Immature natural killer cell (primary cell): ENCODE data around the gene SYT17. TPM values are rescaled to one million over a fixed set of nuclear protein-coding genes. Genes with fewer than 3 reads are reported as not detected.

Experiments
- DNase-seq, 3 donors: peaks; one replicate each; pipeline ENCODE4 v3.0.0; 2022; ENCODE audit warnings: mixed read lengths in 1 of 3
- H3K27ac Mint-ChIP-seq, 6 donors: one replicate each; pipeline ENCODE4 v1.8.0; 2020; ENCODE audit warnings: mixed read lengths in 6 of 6, mild to moderate bottlenecking in 5 of 6, inconsistent platforms in 4 of 6, moderate library complexity in 3 of 6
- H3K27me3 Mint-ChIP-seq, 3 donors: one replicate each; pipeline ENCODE4 v1.8.0; 2020 to 2021; ENCODE audit warnings: low read depth in 3 of 3, mild to moderate bottlenecking in 3 of 3, mixed read lengths in 3 of 3, moderate library complexity in 3 of 3, inconsistent platforms in 1 of 3
- H3K36me3 Mint-ChIP-seq, 3 donors: one replicate each; pipeline ENCODE4 v1.8.0; 2020; ENCODE audit warnings: mixed read lengths in 3 of 3, inconsistent platforms in 2 of 3, mild to moderate bottlenecking in 2 of 3
- H3K4me1 Mint-ChIP-seq, 2 donors: one replicate each; pipeline ENCODE4 v1.8.0; 2020; ENCODE audit warnings: inconsistent platforms in 2 of 2, mild to moderate bottlenecking in 2 of 2, mixed read lengths in 2 of 2, moderate library complexity in 1 of 2
- H3K4me3 Mint-ChIP-seq, 5 donors: one replicate each; pipeline ENCODE4 v1.8.0; 2020; ENCODE audit warnings: mild to moderate bottlenecking in 5 of 5, mixed read lengths in 5 of 5, inconsistent platforms in 3 of 5, moderate library complexity in 3 of 5
- H3K9me3 Mint-ChIP-seq, 6 donors: one replicate each; pipeline ENCODE4 v1.8.0; 2020; ENCODE audit warnings: mild to moderate bottlenecking in 6 of 6, mixed read lengths in 6 of 6, inconsistent platforms in 4 of 6, moderate library complexity in 3 of 6
- polyA plus RNA-seq, 3 donors: library from polyadenylated mRNA; unstranded; fragments of 300-500 nt; fragmentation: Illumina TruSeq; gene quantifications; one replicate each; pipeline ENCODE4 v1.2.3, GENCODE V29; 2021

The SYT17 gene
- polyA plus RNA-seq, 3 donors from 2014 or later: not detected

DNA sequence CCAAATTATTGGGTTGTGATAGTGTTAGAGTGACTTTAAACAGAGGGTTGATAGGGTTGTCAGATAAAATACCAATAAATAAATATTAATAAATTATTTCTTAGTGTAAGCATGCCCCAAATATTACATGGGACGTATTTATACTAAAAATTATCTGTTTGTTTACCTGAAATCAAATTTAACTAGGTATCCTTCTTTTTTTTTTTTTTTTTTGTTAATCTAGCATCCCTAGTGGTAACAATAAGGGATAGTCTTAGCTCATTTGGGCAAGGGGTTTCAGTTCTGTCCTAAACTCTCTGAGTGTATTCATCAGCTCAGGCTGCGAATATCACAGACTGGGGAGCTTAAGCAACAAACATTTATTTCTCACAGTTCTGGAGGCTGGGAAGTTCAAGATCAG is 118.8 kb downstream of the SYT17 start:
- Mint-ChIP-seq H3K4me1 (no peaks in the 10 kb centered on the region), H3K4me3 (no peak overlapping the region), H3K27ac (no peak overlapping the region), H3K9me3 (peaks cover 0 to 2% (median 0%) of the 10 kb centered on the region in 6 donors), H3K36me3 (no peaks in the 10 kb centered on the region), H3K27me3 (peaks cover 0 to 5% (median 4%) of the 10 kb centered on the region in 3 donors)
- DNase-seq: no peak

DNA sequence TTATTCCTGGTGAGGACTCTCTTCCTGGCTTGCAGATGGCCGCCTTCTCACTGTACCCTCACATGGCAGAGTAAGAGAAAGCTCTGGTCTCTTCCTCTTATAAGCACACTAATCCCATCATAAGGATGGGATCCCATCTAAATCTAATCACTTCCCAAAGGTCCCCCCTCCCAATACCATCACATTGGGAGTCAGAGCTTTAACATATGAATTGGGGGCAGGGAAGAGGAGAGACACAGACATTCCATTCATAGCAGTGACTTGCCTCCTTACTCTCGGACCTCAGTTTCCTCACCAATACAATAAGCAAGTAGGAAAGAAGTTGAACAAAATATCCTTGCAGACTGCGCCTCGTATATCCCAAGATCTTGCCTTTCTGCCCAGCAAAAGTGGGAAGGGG is 119.2 kb downstream of the SYT17 start:
- Mint-ChIP-seq H3K4me1 (no peaks in the 10 kb centered on the region), H3K4me3 (no peak overlapping the region), H3K9me3 (peaks cover 0 to 2% (median 0%) of the 10 kb centered on the region in 6 donors), H3K27me3 (peaks cover 0 to 5% (median 2%) of the 10 kb centered on the region in 3 donors), H3K27ac (no peak overlapping the region), H3K36me3 (no peaks in the 10 kb centered on the region)
- DNase-seq: no peak

DNA sequence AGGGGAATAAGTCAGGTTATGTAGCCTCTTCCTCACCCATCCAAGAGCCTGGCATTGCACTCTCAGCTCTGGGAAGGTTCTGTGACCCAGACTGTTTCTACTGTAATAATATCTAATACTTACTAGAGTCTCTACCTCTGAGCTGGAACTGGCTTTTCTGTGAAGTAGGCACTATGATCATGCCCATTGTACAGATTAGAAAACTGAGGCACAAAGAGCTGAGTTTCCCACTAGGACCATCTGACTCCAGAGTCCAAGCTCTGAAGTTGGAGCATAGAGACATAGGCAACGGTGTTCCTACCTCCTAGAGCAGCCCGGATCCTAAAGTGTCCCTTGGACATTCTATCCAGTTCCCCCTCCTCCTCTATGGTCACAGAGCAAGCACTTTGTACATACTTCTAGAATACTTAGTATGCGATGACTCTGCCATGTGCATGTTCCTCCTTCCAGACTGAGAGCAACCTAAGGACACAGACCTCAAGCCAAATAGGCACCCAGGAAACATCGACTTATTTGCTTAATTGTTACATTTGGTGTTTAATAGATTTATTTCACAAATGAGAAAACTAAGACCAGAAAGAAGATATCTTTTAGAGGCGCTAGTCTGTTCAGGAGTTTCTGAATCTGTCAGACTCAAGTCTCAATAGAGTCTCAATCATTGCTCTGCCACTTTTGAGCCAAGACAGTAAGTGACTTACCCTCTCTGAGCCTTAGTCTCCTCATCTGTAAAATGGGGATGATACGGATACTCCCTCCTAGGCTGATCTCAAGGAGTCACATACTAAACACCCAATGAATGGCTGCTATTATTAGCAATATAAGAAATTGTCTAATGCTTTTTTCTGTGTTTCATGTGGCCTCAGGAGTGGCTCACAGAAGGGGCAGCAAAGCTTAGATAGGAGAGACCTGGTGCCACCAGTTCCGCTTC is 121.1 kb downstream of the SYT17 start:
- H3K27me3 Mint-ChIP-seq: peaks cover 2 to 5% (median 3%) of the 10 kb centered on the region in 3 donors
- DNase-seq: no peak
- no peaks in the 10 kb centered on the region for H3K4me1 Mint-ChIP-seq
- H3K9me3 Mint-ChIP-seq: no peaks in the 10 kb centered on the region
- H3K36me3 Mint-ChIP-seq: no peaks in the 10 kb centered on the region
- no peak overlapping the region for H3K4me3 Mint-ChIP-seq
- H3K27ac Mint-ChIP-seq: no peak overlapping the region

DNA sequence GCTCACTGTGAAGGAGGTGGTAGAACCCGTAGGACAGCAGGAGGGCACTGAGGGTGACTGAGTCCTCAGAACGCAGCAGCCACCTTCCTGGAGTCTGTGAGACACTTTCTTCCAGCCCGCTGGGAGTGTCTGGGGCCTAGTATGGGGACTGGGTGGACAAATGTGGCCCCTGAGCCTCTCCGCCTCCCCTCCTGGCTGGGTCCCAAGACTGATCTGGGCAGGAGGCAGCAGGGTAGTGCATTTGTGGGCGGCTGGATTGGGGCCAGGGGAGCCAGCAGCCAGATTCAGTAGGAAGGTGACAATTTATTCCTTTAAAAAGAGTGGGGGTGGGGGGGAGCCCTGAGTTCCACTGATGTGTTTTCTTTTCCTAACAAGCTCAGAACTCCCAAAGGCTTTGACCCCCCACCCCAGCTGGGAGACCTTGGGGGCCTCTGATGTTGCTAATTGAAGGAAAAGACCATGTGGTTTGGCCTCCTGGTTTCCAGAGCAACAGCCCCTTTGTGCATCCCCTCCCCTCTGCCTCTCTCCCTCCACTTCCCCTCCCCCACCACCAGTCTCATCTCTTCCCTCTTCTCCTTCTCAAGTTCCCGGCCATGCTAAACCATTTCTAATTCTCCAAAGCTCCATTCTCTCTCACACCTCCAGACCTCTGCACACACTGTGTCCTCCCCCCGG is 121.9 kb downstream of the SYT17 start:
- Mint-ChIP-seq H3K27me3 (peaks cover 2 to 7% (median 6%) of the 10 kb centered on the region in 3 donors), H3K36me3 (no peaks in the 10 kb centered on the region), H3K27ac (no peak overlapping the region), H3K4me1 (no peaks in the 10 kb centered on the region), H3K4me3 (no peak overlapping the region), H3K9me3 (no peaks in the 10 kb centered on the region)
- DNase-seq: no peak

DNA sequence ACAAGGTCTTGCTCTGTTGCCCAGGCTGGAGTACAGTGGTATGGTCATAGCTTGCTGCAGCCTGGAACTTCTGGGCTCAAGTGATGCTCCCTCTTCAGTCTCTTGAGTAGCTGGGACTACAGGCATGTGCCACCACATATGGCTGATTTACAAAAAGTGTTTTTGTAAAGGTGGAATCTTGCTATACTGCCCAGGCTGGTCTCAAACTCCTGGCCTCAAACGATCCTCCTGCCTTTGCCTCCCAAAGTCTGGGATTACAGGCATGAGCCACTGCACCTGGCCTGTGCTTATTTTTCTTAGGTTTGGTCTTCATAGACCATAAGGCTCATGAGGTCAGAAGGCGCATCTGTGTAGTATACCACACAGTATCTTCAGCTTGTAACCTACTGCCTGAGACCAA is 122.8 kb downstream of the SYT17 start:
- Mint-ChIP-seq H3K36me3 (no peaks in the 10 kb centered on the region), H3K4me1 (no peaks in the 10 kb centered on the region), H3K4me3 (no peak overlapping the region), H3K9me3 (no peaks in the 10 kb centered on the region), H3K27ac (no peak overlapping the region), H3K27me3 (peaks cover 2 to 7% (median 6%) of the 10 kb centered on the region in 3 donors)
- DNase-seq: no peak

DNA sequence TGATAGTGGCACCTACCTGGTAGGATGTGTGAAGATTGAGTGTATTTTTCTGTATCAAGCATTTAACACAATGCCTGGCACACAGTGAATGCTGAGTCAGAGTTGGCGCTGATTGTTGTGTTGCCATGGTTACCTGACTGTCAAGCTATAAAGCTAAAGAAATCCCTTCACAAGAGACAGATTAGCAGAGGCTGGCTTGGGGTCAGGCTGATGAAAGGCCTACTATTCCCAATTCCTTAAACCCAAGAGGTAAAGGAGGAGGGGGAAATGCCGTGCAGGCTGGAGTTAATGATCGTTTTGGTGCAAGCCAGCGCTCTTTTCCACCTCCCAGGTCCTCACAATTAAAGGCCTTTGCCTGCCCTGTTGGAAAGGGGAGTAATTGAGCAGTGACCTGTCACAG is 123.4 kb downstream of the SYT17 start:
- H3K27me3 Mint-ChIP-seq: peaks cover 2 to 7% (median 6%) of the 10 kb centered on the region in 3 donors
- no peak overlapping the region for H3K4me3 Mint-ChIP-seq
- H3K4me1 Mint-ChIP-seq: no peaks in the 10 kb centered on the region
- H3K9me3 Mint-ChIP-seq: no peaks in the 10 kb centered on the region
- no peak for DNase-seq
- no peaks in the 10 kb centered on the region for H3K36me3 Mint-ChIP-seq
- H3K27ac Mint-ChIP-seq: no peak overlapping the region

DNA sequence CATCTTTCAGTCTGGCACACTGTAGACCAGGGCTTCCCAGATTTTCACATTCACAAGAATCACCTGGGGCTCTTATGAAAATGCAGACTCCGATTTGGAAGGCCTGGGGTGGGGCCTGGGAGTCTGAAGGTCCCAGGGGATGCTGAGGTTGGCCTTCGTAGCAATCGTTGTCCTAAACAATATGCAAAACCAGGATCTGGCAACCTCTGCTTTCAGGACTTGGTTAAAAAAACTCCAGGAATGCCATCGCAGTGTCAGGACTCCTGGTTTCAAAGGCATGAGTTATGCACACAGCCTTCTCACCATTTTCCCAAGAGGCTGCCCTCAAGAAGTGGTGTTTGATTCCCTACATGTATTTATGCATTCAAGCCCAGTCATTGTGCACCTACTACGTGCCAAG is 124.1 kb downstream of the SYT17 start:
- Mint-ChIP-seq H3K4me1 (no peaks in the 10 kb centered on the region), H3K4me3 (no peak overlapping the region), H3K27ac (no peak overlapping the region), H3K36me3 (no peaks in the 10 kb centered on the region), H3K9me3 (no peaks in the 10 kb centered on the region), H3K27me3 (peaks cover 2 to 6% (median 4%) of the 10 kb centered on the region in 3 donors)
- DNase-seq: no peak

DNA sequence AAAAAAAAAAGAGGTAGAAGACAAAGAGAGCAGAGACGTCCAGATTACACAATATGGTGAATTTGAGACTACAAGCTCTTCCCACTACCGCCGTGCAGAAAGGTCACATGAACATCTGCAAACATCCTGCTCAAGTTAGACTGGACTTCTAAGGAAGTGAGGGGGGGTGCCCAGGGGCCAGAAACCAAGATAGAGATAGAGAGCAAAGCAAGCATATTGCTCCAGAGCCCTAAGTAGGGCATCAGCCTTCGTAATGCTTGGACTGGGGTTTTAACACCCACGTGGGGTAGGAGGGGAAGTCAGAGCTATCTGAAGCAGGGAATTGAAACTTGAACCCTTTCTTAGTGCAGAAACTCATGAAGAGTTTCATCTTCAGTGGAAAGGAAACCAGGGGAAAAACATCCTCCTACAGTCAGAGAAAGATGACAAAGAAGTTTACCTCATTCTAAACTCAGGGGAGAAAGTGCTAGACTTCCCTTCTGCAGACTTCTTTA is 126.2 kb downstream of the SYT17 start:
- no peak for DNase-seq
- Mint-ChIP-seq H3K27ac (no peak overlapping the region), H3K27me3 (peaks cover under 1 to 6% (median 3%) of the 10 kb centered on the region in 3 donors), H3K4me3 (no peak overlapping the region), H3K36me3 (no peaks in the 10 kb centered on the region), H3K9me3 (peaks cover 0 to 1% (median 0%) of the 10 kb centered on the region in 6 donors), H3K4me1 (no peaks in the 10 kb centered on the region)

DNA sequence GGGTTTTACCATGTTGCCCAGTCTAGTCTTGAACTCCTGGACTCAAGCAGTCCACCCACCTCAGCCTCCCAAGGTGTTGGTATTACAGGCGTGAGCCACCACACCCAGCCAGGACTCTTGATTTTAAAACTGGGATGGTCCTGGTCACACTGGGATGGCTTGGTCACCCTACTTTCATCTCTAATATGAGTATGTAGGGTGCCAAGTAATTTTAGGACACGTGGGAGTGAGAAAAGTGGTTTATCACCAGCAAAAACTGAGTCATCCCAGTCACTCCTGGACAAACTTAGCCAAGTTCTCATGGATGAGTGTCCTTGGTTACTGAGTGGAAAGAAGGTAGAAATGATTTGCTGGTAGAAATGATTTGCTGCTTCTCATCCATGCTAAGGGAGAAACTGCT is 127.4 kb downstream of the SYT17 start:
- no peak for DNase-seq
- H3K27me3 Mint-ChIP-seq: peaks cover 3 to 6% (median 3%) of the 10 kb centered on the region in 3 donors
- H3K36me3 Mint-ChIP-seq: no peaks in the 10 kb centered on the region
- no peak overlapping the region for H3K4me3 Mint-ChIP-seq
- H3K4me1 Mint-ChIP-seq: no peaks in the 10 kb centered on the region
- H3K9me3 Mint-ChIP-seq: peaks cover 0 to 1% (median 0%) of the 10 kb centered on the region in 6 donors
- H3K27ac Mint-ChIP-seq: no peak overlapping the region

DNA sequence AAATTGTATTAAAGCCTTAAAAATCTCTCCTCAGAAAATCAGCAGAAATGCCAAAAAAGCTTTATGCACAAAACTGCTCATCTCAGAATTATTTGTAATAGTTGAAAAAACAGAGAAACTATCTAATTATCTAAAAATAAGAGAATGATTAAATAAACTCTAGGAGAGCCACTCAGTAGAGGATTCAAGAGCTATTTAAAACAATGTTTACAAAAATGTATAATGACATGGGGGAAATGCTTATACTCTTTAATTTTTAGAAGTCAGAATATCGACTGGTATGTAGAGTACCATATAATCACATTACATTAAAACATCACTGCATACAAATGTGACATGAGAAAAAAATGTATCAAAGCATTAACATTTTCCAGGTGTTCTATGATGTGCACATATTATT is 129.4 kb downstream of the SYT17 start:
- no peaks in the 10 kb centered on the region for H3K36me3 Mint-ChIP-seq
- H3K27me3 Mint-ChIP-seq: peaks cover 2 to 7% (median 3%) of the 10 kb centered on the region in 3 donors
- no peak overlapping the region for H3K27ac Mint-ChIP-seq

DNA sequence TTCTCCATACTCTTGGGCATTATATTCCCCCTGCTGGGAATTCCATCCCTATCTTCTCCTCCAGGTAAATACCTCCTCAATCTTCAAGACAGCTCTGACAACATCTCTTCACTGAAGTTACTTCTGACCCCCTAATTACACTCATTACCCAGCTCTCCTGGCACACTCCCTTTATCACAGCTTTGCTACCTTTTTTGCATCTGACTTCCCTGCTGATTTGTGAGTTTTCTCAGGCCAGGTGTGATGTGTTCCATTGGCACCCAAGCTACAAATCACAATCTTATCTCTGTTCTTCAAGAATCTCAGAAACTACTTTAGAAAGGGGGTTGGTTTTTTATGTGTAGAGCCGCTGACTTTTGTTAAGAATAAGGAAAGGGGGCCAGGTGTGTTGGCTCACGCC is 131.5 kb downstream of the SYT17 start:
- no peak for DNase-seq
- Mint-ChIP-seq H3K4me3 (no peak overlapping the region), H3K36me3 (no peaks in the 10 kb centered on the region), H3K9me3 (peaks cover 0 to 3% (median 0%) of the 10 kb centered on the region in 6 donors), H3K27me3 (peaks cover 0 to 9% (median 8%) of the 10 kb centered on the region in 3 donors), H3K27ac (no peak overlapping the region), H3K4me1 (no peaks in the 10 kb centered on the region)

More for the DNA sequence above, 129.4 kb downstream of the SYT17 start:
- Mint-ChIP-seq H3K9me3 (peaks cover 0 to 1% (median 0%) of the 10 kb centered on the region in 6 donors), H3K4me3 (no peak overlapping the region), H3K4me1 (no peaks in the 10 kb centered on the region)
- no peak for DNase-seq

DNA sequence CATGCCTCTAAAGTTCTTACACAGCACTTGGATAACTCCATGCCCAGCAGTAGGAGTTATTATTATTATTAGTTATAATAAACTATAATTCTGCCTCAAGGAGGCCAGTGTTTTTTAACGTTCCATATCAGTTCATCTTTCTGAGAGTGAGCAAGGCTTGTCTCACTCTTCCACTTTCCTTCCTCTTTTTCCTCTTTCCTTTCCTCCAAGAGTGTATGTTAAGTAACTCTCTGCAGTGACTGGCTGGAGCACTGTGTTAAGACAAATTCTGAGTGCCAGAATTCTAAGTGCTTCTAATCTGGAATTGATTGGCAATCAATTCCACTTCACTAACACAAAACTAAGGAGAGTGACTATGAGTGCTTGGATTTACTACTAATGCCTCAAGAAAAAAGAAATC is 133.9 kb downstream of the SYT17 start:
- H3K4me1 Mint-ChIP-seq: no peaks in the 10 kb centered on the region
- H3K27ac Mint-ChIP-seq: no peak overlapping the region
- peaks cover 0 to 9% (median 7%) of the 10 kb centered on the region in 3 donors for H3K27me3 Mint-ChIP-seq
- no peak overlapping the region for H3K4me3 Mint-ChIP-seq
- H3K9me3 Mint-ChIP-seq: peaks cover 0 to 3% (median 0%) of the 10 kb centered on the region in 6 donors
- H3K36me3 Mint-ChIP-seq: no peaks in the 10 kb centered on the region
- no peak for DNase-seq

DNA sequence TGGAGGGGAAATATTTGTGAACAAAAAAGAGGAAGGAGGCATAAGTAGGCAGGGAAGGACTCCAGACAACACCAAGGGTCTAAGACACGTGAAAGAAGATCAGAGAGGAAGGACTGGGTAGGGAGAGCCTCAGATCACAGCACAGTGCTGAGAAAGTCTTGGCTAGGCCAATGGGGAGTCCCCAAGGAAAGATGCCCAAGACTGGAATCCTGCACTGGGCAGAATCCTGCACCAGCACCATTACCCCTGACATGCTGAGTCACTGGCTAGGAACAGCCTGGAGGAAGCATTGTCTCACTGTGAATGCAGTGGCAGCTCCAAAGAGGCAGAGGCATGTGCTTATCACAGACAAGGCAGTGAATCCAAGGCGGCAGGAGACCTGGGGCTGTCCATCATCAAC is 136.7 kb downstream of the SYT17 start:
- no peak overlapping the region for H3K27ac Mint-ChIP-seq
- DNase-seq: no peak
- no peaks in the 10 kb centered on the region for H3K36me3 Mint-ChIP-seq
- H3K4me3 Mint-ChIP-seq: no peak overlapping the region
- peaks cover 0 to 7% (median 6%) of the 10 kb centered on the region in 3 donors for H3K27me3 Mint-ChIP-seq
- H3K4me1 Mint-ChIP-seq: no peaks in the 10 kb centered on the region
- peaks cover 0 to 3% (median 0%) of the 10 kb centered on the region in 6 donors for H3K9me3 Mint-ChIP-seq

DNA sequence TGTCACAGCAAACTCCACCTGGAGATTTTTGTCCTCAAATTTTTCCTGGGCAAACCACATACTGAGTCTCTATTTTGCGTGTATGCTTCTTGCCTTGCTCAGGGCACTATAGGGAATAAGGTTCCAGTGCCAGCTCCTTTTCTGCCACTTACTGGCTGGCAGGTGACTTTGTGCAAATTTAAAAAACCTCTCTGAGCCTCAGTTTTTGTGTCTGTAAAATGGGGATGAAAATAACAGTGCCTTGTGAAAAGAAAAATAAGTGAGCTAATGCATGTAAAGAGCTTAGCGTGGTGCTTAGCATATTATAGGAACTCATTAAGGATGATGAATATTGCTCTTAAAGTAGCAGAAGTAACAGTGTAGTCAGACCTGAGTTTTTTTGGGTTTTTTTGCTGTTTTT is 137.4 kb downstream of the SYT17 start:
- no peak for DNase-seq
- Mint-ChIP-seq H3K4me3 (no peak overlapping the region), H3K27ac (no peak overlapping the region), H3K4me1 (no peaks in the 10 kb centered on the region), H3K27me3 (peaks cover 0 to 7% (median 6%) of the 10 kb centered on the region in 3 donors), H3K36me3 (no peaks in the 10 kb centered on the region), H3K9me3 (peaks cover 0 to 3% (median 0%) of the 10 kb centered on the region in 6 donors)
